ENCODE results near the gene ARHGAP15.

DNA sequence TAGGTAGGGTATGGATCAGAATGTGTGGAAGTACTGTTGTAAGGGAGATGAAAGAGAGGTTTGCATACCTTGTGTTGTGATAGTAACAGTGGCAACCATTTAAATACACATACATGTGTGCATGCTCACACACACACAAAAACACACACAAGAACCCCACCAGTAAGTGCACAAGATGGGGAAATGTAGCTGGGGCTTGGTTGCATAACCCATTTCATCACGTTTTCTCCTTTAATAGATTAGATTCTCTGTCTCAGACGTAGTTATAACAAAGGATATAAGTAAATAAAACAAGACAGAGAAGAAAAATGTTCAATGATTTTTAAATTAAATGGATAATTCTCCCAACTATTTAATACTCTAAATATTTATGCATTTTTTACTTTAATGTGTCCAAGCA lies 13.4 kb downstream of the ARHGAP15 start:
- TF ChIP-seq SP1 (IDR thresholded peaks at IDR 0.05): no peak
- no peak for TF ChIP-seq ZNF384 (IDR thresholded peaks at IDR 0.05)
- no peak for TF ChIP-seq FOXA1 (IDR thresholded peaks at IDR 0.05)
- no peak for TF ChIP-seq HDGF (IDR thresholded peaks at IDR 0.05; ENCODE audit: borderline replicate concordance)
- no peak for TF ChIP-seq NFRKB (IDR thresholded peaks at IDR 0.05)
- no peak for TF ChIP-seq SUZ12 (IDR thresholded peaks at IDR 0.05)

Measured in HEK293T (cell line).